KOPT-K1 (cell line): Measurements from ENCODE around the gene ISLR.

Experiments
- H3K27ac ChIP-seq: fragments of 200-600 bp; sonication (generic); 2 replicates; pipeline ENCODE4 v1.5.1; 2016; ENCODE audit warnings: antibody characterized with exemption, mild to moderate bottlenecking, low read depth, low read length; ENCODE audit not compliant: poor library complexity, severe bottlenecking
- H3K36me3 ChIP-seq: fragments of 200-600 bp; sonication (generic); 2 replicates; pipeline ENCODE4 v1.5.1; 2017; ENCODE audit warnings: antibody characterized with exemption, mild to moderate bottlenecking, low read length, moderate library complexity; ENCODE audit not compliant: insufficient read depth
- H3K9me3 ChIP-seq: fragments of 200-600 bp; sonication (generic); 2 replicates; pipeline ENCODE4 v1.5.1; 2017; ENCODE audit warnings: antibody characterized with exemption, low read length, mild to moderate bottlenecking; ENCODE audit not compliant: insufficient read depth, poor library complexity, severe bottlenecking

The ISLR gene

GRCh38 chr15:74206801-74207281, 33.3 kb downstream of the ISLR start:
- Histone ChIP-seq H3K27ac (peak overlapping the region; percentile 93), H3K9me3 (no peaks in the 10 kb centered on the region), H3K36me3 (no peaks in the 10 kb centered on the region)

GRCh38 chr15:74207652-74208440, 34.3 kb downstream of the ISLR start:
- Histone ChIP-seq H3K27ac (peak overlapping the region; percentile 93), H3K36me3 (no peaks in the 10 kb centered on the region), H3K9me3 (no peaks in the 10 kb centered on the region)

GRCh38 chr15:74208496-74208895, 35.0 kb downstream of the ISLR start:
- H3K9me3 ChIP-seq: no peaks in the 10 kb centered on the region
- H3K36me3 ChIP-seq: no peaks in the 10 kb centered on the region
- peak overlapping the region; percentile 93 for H3K27ac ChIP-seq

DNA sequence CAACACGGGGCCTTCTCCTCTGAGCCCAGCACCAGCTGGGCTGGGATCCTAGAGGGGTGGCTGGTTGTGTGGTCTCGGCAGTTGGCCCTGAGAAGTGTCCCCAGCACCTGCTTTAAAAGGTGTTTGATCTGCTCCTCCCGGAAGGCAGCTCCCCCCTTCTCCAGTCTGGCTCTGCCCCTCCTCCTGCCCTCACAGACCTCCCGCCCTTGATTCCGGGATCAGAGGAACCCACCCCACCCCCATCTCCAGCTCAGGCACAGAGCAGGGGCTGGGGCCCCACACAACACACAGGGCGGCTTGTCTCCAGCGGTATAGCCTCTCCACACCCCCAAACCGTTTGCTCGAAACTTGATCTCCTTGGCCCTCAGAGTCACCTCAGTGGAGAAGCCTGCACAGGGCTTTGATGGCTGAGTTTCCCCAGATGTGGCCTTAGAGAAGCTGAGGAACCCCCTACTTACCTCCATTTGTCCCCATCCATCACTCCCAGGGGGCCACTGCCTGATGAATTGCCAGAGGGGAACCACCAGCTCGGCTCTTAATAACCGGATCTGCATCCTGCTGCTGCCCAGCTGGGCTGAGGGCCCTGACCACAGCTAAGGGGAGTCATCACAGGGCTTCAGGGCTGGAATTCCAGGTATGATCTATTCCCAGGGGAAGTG, 35.5 kb downstream of the ISLR start:
- Histone ChIP-seq H3K36me3 (no peaks in the 10 kb centered on the region), H3K9me3 (no peaks in the 10 kb centered on the region), H3K27ac (peak overlapping the region; percentile 93)

DNA sequence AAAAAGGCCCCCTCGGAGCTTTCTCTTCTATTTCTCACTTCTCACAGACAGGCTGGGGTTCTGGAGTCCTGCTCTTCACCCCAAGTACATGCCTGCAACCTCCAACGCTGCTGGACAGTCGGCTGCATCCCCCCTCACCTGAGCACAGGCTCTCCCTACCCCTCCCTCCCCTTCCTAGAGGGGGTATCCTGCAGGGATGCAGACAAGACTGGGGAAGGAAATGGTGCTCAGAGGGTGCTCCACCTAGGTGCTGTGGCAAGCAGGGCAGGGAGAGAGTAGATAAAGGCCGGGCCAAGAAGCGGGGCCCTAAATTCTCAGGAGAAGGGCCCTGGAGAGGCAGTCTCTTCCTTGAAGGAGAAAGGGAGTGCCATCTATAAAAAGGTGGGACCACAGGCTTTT, 36.0 kb downstream of the ISLR start:
- H3K36me3 ChIP-seq: no peaks in the 10 kb centered on the region
- H3K27ac ChIP-seq: peak overlapping the region; percentile 93
- no peaks in the 10 kb centered on the region for H3K9me3 ChIP-seq

- Histone ChIP-seq H3K9me3 (no peaks in the 10 kb centered on the region), H3K36me3 (no peaks in the 10 kb centered on the region), H3K27ac (peak overlapping the region; percentile 93)
These were observed 36.6 kb downstream of the ISLR start for GRCh38 chr15:74209997-74210671.

GRCh38 chr15:74210729-74211128, 37.2 kb downstream of the ISLR start:
- Histone ChIP-seq H3K27ac (peak overlapping the region; percentile 93), H3K9me3 (no peaks in the 10 kb centered on the region), H3K36me3 (no peaks in the 10 kb centered on the region)

DNA sequence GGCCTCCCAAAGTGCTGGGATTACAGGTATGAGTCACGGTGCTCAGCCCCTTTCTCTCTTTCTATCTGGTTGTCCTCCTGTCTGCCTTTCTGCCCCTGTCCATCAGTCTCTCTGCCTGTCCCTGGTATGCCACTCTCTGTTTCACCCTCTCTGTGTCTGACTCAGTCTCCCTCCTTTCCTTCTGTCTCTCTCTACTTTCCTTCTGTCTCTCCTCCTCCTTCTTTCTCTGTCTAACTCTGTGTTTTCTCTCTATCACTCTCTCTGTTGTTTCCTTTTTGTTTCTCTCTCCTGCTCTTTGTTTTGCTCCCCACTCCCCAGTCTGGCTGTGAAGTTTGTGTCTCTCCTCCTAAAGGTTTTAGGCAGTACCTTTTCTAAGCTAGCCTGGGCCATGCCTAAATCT, 38.1 kb downstream of the ISLR start:
- Histone ChIP-seq H3K27ac (no peak overlapping the region), H3K9me3 (no peaks in the 10 kb centered on the region)

DNA sequence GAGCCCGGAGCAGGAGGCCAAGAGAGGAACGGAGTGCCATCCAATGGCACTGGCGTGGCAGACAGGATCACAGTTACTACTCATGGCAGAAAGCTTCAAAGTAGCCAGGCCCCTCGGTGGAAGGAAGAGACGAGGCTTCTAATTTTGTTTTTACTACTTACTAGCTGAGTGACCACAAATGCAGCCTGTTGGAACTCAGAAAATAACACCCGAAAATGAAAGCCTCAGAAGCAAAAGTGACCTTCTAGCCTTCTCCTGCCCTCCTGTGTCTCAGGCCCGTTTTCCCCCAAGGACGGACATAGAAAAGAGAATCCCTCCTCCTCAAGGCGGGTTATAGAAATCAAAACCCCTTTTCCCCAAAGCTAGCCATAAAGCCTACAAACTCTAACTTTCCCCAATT, 39.0 kb downstream of the ISLR start:
- H3K27ac ChIP-seq: no peak overlapping the region
- no peaks in the 10 kb centered on the region for H3K9me3 ChIP-seq
- H3K36me3 ChIP-seq: no peaks in the 10 kb centered on the region

More for the DNA sequence above, 38.1 kb downstream of the ISLR start:
- H3K36me3 ChIP-seq: no peaks in the 10 kb centered on the region

DNA sequence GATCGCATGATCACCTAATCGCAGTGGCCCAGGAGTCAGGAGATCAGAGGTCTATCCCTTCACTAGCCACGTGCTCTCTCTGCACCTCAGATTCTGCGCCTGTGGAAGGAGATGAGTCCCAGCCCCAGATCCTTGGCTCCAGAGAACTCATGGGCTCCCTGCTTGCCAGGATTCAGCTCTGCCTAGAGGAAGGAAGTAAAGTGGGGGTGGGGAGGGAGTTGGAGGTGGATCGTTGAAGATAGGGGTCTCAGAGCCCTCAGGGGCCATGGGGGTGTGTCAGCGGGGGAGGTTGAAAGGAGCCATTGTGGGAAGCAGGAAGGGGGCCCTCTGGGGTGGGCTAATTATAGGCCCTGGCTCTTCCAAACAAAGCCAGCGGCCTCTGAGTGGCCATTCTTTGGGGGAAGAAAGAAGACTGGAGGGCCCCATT, 40.4 kb downstream of the ISLR start:
- peak overlapping the region; percentile 34 for H3K27ac ChIP-seq
- no peaks in the 10 kb centered on the region for H3K9me3 ChIP-seq

GRCh38 chr15:74214324-74215021, 41.0 kb downstream of the ISLR start:
- H3K9me3 ChIP-seq: no peaks in the 10 kb centered on the region
- peak overlapping the region; percentile 34 for H3K27ac ChIP-seq
- H3K36me3 ChIP-seq: no peaks in the 10 kb centered on the region

More for the DNA sequence above, 40.4 kb downstream of the ISLR start:
- no peaks in the 10 kb centered on the region for H3K36me3 ChIP-seq

- Histone ChIP-seq H3K36me3 (no peaks in the 10 kb centered on the region), H3K27ac (no peak overlapping the region), H3K9me3 (no peaks in the 10 kb centered on the region)
These were observed 42.4 kb downstream of the ISLR start for GRCh38 chr15:74215958-74216357.

- Histone ChIP-seq H3K27ac (no peak overlapping the region), H3K36me3 (no peaks in the 10 kb centered on the region), H3K9me3 (no peaks in the 10 kb centered on the region)
These were observed 43.4 kb downstream of the ISLR start for GRCh38 chr15:74216949-74217348.

DNA sequence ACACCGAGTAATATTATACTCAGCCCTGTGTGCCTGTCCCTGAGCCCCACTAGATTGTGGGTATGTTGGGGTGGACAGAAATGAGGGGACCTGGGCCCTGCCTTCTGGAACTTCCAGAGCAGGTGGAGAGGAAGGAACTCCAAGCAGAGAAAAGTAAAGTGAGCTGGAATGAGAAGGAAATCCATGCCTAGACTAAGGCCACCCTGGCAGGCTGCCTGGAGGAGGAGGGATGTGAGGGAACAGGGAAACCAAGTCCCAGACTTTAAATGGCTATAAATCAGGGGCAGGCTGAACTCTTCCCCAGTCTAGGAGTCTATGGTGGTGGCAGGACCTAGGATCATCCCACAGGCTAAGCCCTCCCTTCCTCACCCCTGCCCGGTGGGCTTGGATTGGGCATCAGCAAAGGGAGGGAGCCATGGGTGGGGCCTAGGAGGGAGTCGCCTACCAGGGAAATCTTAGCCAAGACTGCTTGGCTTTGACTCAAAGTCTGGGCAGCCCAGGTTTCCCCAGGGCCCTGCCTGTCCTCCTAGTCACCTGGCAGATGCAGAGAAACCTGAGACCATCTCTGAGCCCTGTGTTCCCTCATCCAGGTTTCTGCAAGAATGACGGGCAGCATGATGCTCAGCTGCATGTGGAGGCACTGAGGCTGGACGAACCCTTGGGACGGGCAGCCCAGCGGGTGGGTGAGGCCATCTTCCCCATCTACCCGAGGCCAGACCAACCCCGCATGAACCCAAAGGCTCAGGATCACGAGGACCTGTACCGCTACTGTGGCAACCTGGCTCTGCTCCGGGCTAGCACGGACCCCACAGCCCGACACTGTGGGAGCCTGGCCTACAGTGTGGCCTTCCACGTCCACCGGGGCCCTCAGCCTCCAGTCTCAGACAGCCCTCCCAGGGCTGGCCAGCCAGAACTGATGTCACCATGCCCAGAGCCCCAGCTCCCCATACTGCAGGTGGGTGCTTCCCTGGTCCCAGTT, 44.7 kb downstream of the ISLR start:
- H3K27ac ChIP-seq: no peak overlapping the region
- H3K9me3 ChIP-seq: no peaks in the 10 kb centered on the region
- H3K36me3 ChIP-seq: no peaks in the 10 kb centered on the region
